SHP77 (cell line): ENCODE results near the gene STRIP2.
"Not testable (repeated sequence)": the region's sequence is repeated elsewhere in the genome, so short reads cannot be mapped to it uniquely, and the experiment has no call there.

Source experiments
- DNase-seq, 2 experiments: peaks; one replicate each; lab custom pipeline; 2025; lab: John Stamatoyannopoulos, UW

The STRIP2 gene

GRCh38 chr7:129453510-129454248 is 19.4 kb downstream of the STRIP2 start:
- DNase-seq = no peak

- DNase-seq = no peak
Measured at GRCh38 chr7:129454249-129454551, 20.0 kb downstream of the STRIP2 start.

GRCh38 chr7:129456421-129456820 is 22.2 kb downstream of the STRIP2 start:
- DNase-seq = no peak

- DNase-seq = no peak
Measured at GRCh38 chr7:129457101-129457500, 22.9 kb downstream of the STRIP2 start.

- no peak for DNase-seq
Measured at GRCh38 chr7:129458171-129458570, 23.9 kb downstream of the STRIP2 start.

- no peak for DNase-seq
Measured at GRCh38 chr7:129461809-129462208, 27.6 kb downstream of the STRIP2 start.

- DNase-seq = no peak
Measured at GRCh38 chr7:129462420-129462819, 28.2 kb downstream of the STRIP2 start.

- DNase-seq = no peak
Measured at GRCh38 chr7:129464194-129464593, 30.0 kb downstream of the STRIP2 start.

GRCh38 chr7:129465080-129465479 is 30.8 kb downstream of the STRIP2 start:
- DNase-seq = no peak

- DNase-seq = no peak
Measured at GRCh38 chr7:129466796-129467195, 32.6 kb downstream of the STRIP2 start.

GRCh38 chr7:129468087-129468486 is 33.9 kb downstream of the STRIP2 start:
- DNase-seq = no peak

- DNase-seq = no peak
Measured at GRCh38 chr7:129468547-129468946, 34.3 kb downstream of the STRIP2 start.

GRCh38 chr7:129469930-129470329 is 35.7 kb downstream of the STRIP2 start:
- no peak for DNase-seq

- no peak for DNase-seq
Measured at GRCh38 chr7:129470411-129470810, 36.2 kb downstream of the STRIP2 start.

GRCh38 chr7:129471402-129471827 is 37.2 kb downstream of the STRIP2 start:
- no peak for DNase-seq

- not testable (repeated sequence) for DNase-seq
Measured at GRCh38 chr7:129475931-129476330, 41.7 kb downstream of the STRIP2 start.

- DNase-seq = not testable (repeated sequence)
Measured at GRCh38 chr7:129476398-129476797, 42.2 kb downstream of the STRIP2 start.

- no peak for DNase-seq
Measured at GRCh38 chr7:129479831-129480230, 45.6 kb downstream of the STRIP2 start.

- no peak for DNase-seq
Measured at GRCh38 chr7:129480674-129481363, 46.6 kb downstream of the STRIP2 start.

GRCh38 chr7:129481376-129481775 is 47.1 kb downstream of the STRIP2 start:
- not testable (repeated sequence) for DNase-seq

GRCh38 chr7:129482781-129483180 is 48.5 kb downstream of the STRIP2 start:
- no peak for DNase-seq

GRCh38 chr7:129489491-129489890 is 55.3 kb downstream of the STRIP2 start:
- no peak for DNase-seq

- no peak for DNase-seq
Measured at GRCh38 chr7:129492391-129492790, 58.2 kb downstream of the STRIP2 start.

GRCh38 chr7:129493555-129493954 is 59.3 kb downstream of the STRIP2 start:
- no peak for DNase-seq
